RKO (cell line): ENCODE data around the gene NAT16.

Experiments used
- DNase-seq: peaks from one replicate; pipeline ENCODE4 v3.0.0-alpha.2; 2016; ENCODE audit warnings: low spot score

NAT16 gene

GRCh38 chr7:101170617-101171441 lies 9.3 kb downstream of the NAT16 start:
- DNase-seq = no peak

DNA sequence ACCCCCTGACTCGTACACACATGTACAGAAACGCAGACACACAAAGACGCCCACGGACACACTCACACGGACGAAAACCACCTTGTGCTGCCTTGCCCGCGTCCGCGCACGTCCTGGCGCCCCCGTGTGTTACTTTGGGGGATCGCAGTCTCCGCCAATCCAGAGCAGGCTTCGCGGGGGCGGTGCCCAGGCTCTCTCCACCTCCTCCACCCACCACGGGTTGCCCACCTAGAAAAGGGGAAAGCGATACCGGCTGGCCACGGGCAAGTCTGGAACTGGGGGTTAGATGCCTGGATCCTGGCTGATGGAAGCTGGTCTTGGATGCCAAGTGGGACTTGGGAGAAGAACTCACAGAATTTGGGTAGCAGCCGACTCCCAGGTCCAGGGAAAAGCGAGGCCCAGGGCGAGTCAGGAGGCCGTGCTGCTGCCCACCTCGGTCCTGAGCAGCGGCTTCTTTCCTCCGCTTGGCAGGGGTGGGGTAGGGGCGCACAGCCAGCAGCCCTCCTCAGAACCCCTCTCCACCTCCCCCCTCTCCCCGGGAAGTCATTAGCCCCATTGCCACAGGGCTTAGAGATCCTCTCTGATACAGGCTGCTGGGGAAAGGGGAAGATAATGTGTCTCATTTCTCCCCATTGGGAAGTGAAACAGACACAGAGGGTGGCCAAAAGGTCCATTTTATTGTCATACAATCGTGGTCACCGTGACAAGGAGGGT lies 10.1 kb downstream of the NAT16 start:
- DNase-seq = peak; percentile 78

GRCh38 chr7:101169110-101169837 lies 10.8 kb downstream of the NAT16 start:
- no peak for DNase-seq

DNA sequence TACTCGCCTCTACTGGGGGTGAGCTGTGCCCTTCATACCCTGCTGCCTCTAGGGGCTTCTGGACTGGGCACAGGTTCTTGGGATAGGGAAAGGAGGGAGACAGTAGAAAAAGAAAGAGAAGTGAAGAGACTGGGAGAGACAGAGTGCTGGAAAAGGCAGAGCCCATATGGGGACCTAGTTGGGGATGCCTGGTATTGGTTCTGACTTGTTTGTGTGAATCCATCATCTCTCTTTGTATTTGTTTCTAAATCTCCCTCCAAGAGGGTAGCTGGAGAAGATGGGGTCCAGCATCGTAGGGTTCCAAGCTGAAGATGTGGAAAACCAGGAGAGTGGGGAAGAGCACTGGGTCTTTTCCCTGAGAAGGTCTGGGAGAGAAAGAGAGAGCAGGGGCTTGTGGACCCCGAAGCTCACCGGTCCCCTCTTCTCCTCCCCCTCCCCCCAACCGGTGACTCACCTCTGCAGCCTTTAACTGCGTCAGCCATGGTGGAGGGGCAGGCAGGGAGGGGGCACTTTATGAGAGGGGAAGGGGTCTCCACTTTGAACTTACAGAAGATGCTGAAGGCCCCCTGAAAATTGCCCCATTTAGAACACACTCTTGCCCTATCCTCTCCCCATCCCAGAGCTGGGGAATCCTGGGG lies 11.6 kb downstream of the NAT16 start:
- DNase-seq = no peak

DNA sequence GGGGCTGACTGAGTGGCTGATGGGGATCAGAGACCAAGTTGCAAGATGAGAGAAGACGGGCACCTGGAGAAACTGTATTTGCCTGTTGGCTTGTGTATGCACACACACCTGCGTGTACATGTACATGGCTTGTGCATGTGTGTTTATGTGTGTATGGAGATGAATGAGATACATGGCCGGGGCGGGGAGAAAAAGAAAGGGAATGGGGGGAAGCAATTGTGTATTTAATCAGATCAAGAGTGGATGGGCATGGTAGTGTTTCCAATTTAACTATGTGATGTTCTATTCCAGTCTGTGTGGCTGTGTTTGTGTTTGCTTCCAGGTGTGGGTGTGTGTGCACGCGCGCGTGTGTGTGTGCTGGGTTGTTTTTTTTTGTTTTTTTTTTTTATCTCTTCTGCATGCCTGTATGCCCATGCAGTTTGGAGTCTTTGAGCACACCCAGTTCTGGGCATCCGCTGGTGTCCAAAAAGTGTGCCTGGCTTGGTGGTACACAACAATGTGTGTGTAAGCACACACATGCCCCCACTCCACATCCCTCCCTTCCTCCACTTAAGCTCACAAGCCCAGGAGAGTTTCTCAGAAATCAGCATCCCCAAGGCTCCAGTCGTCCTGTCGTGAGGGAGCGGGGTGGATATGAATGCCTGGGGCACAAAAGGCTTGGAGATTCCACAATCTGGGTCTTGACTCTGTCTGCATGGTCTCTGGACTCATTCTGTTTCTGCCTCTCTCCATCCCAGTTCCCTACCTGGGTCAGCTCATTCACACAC lies 12.3 kb downstream of the NAT16 start:
- no peak for DNase-seq

- no peak for DNase-seq
Measured at GRCh38 chr7:101166909-101167644, 13.0 kb downstream of the NAT16 start.

- DNase-seq = no peak
Measured at GRCh38 chr7:101166648-101166908, 13.5 kb downstream of the NAT16 start.

DNA sequence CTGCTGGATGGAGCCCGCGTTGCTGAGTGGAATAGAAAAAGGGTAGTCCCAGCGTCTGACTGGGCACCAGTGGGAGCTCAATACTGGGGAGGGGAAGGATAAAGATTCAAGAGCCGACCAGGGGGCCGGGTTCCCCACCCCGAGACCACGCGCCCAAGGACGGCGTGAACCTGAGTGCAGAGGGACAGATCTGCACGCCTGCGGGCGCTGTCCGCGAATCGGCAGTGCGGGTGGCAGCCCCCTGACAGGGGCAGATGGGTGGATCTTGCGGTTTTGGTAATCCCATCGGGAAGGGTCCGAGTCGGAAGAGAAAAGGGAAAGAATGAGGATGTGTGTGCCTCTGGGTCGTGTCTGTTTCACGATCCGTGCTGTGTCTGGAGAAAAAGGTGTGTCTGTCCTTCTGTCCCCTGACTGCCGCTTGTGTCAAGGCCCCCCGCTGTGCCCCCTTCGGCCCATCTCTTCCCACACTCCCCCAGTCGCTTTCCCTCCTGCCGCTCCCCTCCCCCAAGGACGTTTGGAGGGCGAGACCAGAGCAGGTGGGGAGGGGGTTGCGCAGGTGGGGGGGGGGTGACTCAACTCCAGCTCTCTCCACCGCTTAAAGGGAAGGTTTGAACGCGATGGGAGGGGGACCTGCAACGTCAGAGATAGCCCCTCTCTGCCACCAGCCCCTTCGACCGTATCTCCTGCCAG lies 14.0 kb downstream of the NAT16 start:
- no peak for DNase-seq

DNA sequence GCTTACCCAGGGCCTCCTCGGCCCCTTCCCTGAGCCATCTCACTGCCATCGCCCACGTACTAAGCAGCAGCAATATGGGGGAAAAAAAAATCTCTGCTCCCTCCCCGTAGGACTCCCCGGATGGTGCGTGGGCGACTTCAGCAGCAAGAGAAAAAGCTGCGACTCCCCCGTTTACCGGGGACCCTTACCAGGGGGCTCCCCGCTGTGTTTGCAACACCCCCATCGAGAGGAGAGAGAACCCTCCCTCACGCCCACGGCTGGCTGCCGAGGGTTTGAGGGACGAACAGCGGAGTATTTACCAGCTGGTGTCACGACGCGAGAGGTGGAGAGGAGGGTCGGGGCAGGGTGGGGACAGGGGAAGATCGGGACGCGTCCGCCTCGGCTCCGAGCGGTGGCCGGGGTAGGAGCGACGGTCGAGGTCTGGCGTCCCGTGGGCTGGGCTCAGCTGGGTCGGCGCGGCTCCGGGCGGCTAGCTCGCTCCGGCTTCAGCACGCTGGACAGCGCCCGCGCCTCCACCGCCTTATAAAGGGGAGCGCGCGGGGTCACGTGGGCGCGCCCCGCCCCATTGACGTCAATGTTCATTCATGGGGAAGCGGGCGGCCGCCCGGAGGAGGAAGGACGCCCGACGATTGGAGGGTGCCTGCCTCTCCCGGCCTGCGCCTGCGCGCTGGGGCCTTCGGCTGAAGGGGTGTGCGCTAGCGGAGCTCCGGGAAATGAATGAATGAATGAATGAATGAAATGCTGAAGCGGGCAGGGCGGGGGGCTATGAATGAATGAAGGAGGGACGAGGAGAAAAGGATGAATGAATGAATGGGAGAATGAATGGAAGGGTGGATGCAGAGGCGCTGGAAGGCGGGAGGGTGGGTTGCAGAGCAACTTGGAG lies 14.8 kb downstream of the NAT16 start, which contains the start of gene VGF:
TSS of gene VGF (minus strand) at position 495 of the 883 bp plus-strand sequence. CDS start 726 bp downstream, outside the sequence.
- peak; percentile 98 for DNase-seq

GRCh38 chr7:101164071-101164840 lies 15.8 kb downstream of the NAT16 start:
- peak; percentile 86 for DNase-seq

- DNase-seq = peak; percentile 86
Measured at GRCh38 chr7:101163279-101164070, 16.6 kb downstream of the NAT16 start.

DNA sequence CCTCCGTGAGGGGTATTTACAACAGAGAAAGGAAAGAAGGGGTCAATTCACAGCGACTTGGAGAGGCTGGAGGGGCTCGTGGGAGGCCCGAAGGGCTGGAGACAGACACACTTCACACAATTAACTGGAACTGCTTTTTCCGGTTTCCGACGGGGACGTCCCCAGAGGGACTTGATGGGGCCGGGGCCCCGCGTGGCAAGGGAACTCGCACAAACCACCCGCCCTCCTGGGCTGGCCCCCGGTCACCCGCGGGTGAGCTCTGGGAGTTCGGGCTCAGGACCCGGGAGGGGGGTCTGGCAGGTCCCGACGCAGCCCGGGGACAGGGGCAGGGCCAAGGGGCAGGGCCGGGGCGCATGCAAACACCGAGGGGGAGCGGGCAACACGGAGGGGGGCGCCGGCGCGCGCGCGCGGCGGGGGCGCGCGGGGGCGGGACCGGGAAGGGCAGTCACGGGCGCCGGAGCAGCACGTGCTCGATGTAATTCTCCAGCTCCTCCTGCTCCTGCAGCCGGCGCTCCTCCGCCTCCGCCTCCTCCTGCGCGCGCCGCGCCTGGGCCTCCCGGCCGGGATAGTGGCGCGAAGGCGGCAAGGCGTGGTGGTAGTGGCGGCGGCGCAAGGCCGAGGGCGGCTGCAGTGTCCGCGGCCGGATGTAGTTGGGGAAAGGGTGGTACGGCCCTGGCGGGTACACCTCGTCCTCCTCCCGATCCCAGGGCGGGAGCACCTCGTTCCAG lies 17.4 kb downstream of the NAT16 start:
- peak; percentile 93 for DNase-seq

DNA sequence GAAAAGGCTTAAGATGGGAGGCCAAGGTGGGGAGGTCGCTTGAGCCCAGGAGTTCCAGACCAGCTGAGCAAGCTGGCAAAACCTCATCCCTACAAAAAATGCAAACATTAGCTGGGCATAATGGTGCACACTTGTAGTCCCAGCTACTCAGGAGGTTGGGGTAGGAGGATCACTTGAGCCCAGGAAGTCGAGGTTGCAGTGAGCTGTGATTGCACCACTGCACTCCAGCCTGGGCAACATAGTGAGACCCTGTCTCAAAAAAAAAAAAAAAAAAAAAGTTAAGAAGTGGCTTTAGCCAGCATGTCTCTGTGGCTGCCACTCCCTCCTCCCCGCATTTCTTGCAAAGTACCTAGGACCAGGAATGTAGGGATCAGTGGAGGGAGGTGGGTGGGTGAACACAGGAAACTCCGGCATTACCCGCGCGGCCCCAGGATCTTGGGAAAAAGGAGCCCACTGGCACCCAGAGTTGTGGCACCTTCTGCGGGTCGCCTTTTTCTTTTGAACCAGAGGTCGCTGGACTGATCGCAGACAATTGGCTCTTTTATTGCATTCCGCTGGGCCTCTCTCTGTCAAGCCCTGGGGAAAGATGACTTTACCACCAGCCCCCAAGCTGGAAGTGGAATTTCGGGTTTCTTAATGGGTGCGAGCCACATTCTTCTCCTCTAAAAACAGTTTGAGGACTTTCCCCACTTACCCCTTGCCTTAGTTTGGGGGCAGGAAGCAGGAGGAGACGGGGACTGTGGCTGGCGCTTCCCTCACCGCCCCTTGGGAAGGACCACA lies 18.2 kb downstream of the NAT16 start:
- DNase-seq = no peak

DNA sequence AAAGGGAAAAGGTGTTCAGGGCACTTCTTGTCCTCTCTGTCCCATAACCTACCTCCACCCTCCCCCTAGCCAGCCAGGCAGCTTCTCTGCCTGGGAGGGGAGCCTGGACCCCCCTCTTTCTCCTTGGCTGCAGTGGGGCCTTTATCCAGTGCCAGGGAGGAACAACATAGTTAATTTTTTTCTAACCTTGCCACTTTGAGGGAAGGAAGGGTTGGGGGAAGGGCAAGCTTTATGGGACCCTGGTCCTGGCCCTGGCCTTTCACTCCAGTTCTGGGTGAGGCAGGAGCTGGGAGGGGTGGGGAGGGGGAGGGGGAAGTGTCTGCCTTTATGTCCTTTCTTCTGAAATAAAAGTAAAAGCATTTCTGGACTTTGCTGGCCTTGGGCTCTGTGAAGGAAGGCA lies 19.2 kb downstream of the NAT16 start:
- DNase-seq = no peak

GRCh38 chr7:101159696-101160674 lies 20.1 kb downstream of the NAT16 start:
- DNase-seq = peak; percentile 83
